Ishikawa (cell line): ENCODE results near the gene MGMT.

Experiments
- EP300 ChIP-seq: IDR thresholded peaks from 2 replicates; pipeline ENCODE4 v1.6.1; 2012; ENCODE audit warnings: borderline replicate concordance
- FOXM1 ChIP-seq: IDR thresholded peaks from 2 replicates; pipeline ENCODE4 v1.6.1; 2012; ENCODE audit warnings: low read depth, borderline replicate concordance
- RAD21 ChIP-seq: IDR thresholded peaks from 2 replicates; pipeline ENCODE4 v1.6.1; 2012; ENCODE audit warnings: low read depth
- TAF1 ChIP-seq: IDR thresholded peaks from 2 replicates; pipeline ENCODE4 v1.6.1; 2012; ENCODE audit warnings: low read depth, mild to moderate bottlenecking
- YY1 ChIP-seq: IDR thresholded peaks from 2 replicates; pipeline ENCODE4 v1.6.1; 2012; ENCODE audit warnings: low read depth
- TF ChIP-seq, protein P1 (sequence below): IDR thresholded peaks from 2 replicates; pipeline ENCODE4 v1.6.1; 2012
- TF ChIP-seq, protein P2 (sequence below): IDR thresholded peaks from 2 replicates; pipeline ENCODE4 v1.6.1; 2012; ENCODE audit warnings: low read depth, mild to moderate bottlenecking
- TF ChIP-seq, protein P3 (sequence below): IDR thresholded peaks from 2 replicates; pipeline ENCODE4 v1.6.1; 2012

DNA sequence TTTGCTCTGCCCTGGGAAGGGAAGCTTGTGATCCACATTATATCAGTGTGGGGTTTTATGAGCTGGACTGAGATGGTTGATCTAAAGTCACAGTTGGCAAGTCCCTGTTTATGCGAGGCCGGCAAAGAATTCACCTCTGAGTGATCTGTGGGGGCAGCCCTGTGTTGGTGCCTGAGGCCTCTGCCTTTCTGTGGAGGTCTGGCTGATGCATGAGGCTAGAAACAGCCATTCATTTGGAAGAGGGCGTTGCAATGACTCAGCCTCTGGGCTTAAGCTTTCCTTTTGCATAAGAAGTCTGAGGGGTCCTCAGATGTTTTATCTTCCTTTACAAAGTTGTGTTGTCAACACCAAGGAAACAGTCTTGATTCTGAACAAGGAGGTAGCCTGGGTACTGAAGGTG is 126.9 kb downstream of the MGMT start:
- TF ChIP-seq EP300 (no peak), FOXM1 (no peak), RAD21 (no peak), YY1 (no peak), TAF1 (no peak)
- TF ChIP-seq, protein P1, sequence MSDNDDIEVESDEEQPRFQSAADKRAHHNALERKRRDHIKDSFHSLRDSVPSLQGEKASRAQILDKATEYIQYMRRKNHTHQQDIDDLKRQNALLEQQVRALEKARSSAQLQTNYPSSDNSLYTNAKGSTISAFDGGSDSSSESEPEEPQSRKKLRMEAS, result no peak
- TF ChIP-seq, protein P2, sequence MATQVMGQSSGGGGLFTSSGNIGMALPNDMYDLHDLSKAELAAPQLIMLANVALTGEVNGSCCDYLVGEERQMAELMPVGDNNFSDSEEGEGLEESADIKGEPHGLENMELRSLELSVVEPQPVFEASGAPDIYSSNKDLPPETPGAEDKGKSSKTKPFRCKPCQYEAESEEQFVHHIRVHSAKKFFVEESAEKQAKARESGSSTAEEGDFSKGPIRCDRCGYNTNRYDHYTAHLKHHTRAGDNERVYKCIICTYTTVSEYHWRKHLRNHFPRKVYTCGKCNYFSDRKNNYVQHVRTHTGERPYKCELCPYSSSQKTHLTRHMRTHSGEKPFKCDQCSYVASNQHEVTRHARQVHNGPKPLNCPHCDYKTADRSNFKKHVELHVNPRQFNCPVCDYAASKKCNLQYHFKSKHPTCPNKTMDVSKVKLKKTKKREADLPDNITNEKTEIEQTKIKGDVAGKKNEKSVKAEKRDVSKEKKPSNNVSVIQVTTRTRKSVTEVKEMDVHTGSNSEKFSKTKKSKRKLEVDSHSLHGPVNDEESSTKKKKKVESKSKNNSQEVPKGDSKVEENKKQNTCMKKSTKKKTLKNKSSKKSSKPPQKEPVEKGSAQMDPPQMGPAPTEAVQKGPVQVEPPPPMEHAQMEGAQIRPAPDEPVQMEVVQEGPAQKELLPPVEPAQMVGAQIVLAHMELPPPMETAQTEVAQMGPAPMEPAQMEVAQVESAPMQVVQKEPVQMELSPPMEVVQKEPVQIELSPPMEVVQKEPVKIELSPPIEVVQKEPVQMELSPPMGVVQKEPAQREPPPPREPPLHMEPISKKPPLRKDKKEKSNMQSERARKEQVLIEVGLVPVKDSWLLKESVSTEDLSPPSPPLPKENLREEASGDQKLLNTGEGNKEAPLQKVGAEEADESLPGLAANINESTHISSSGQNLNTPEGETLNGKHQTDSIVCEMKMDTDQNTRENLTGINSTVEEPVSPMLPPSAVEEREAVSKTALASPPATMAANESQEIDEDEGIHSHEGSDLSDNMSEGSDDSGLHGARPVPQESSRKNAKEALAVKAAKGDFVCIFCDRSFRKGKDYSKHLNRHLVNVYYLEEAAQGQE, result no peak
- TF ChIP-seq, protein P3, sequence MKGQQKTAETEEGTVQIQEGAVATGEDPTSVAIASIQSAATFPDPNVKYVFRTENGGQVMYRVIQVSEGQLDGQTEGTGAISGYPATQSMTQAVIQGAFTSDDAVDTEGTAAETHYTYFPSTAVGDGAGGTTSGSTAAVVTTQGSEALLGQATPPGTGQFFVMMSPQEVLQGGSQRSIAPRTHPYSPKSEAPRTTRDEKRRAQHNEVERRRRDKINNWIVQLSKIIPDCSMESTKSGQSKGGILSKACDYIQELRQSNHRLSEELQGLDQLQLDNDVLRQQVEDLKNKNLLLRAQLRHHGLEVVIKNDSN, result no peak
